ENCODE measurements around the gene ESRP2. TPM values are rescaled to one million over a fixed set of nuclear protein-coding genes. Genes with fewer than 3 reads are reported as not detected.

Gene ESRP2
- total and polyA plus RNA-seq, 2 donors, result 10.1 to 10.7 TPM

- peak in 6 of 9 donors; percentile 57 to 87 (median 68) for DNase-seq (ENCODE audit: low read depth in 6 of 9, low spot score in 9 of 9)
- Histone ChIP-seq H3K36me3 (ENCODE audit: control insufficient read depth in 2 of 2, insufficient read depth in 2 of 2, low read length in 1 of 2) (peaks cover 7 to 70% of the 10 kb centered on the region in 2 donors), H3K4me3 (ENCODE audit: low read length in 2 of 2) (peak overlapping the region in 1 of 2 donors; percentile 21), H3K27ac (ENCODE audit: low read depth in 1 of 2, low read length in 1 of 2) (peak overlapping the region; percentile 87 to 94), H3K9me3 (ENCODE audit: control insufficient read depth in 2 of 2, insufficient read depth in 1 of 2, low read length in 1 of 2) (no peaks in the 10 kb centered on the region), H3K27me3 (ENCODE audit: control insufficient read depth in 2 of 2, insufficient read depth in 1 of 2, low read length in 1 of 2) (no peaks in the 10 kb centered on the region), H3K4me1 (ENCODE audit: control insufficient read depth in 2 of 2, insufficient read depth in 2 of 2, low read length in 2 of 2) (peaks cover 44 to 77% of the 10 kb centered on the region in 2 donors)
- 43% methylated on average over 6 of the region's 6 CpGs for WGBS
Measured at GRCh38 chr16:68219725-68220351, 16.1 kb downstream of the ESRP2 start.

GRCh38 chr16:68217506-68217905 is 18.4 kb downstream of the ESRP2 start:
- Histone ChIP-seq H3K4me3 (ENCODE audit: low read length in 2 of 2) (no peak overlapping the region), H3K4me1 (ENCODE audit: control insufficient read depth in 2 of 2, insufficient read depth in 2 of 2, low read length in 2 of 2) (peaks cover 45 to 78% of the 10 kb centered on the region in 2 donors), H3K27me3 (ENCODE audit: control insufficient read depth in 2 of 2, insufficient read depth in 1 of 2, low read length in 1 of 2) (no peaks in the 10 kb centered on the region), H3K9me3 (ENCODE audit: control insufficient read depth in 2 of 2, insufficient read depth in 1 of 2, low read length in 1 of 2) (no peaks in the 10 kb centered on the region), H3K27ac (ENCODE audit: low read depth in 1 of 2, low read length in 1 of 2) (peak overlapping the region; percentile 69 to 76), H3K36me3 (ENCODE audit: control insufficient read depth in 2 of 2, insufficient read depth in 2 of 2, low read length in 1 of 2) (peaks cover 3 to 72% of the 10 kb centered on the region in 2 donors)
- WGBS, result 89% methylated on average over 4 of the region's 4 CpGs
- no peak for DNase-seq (ENCODE audit: low read depth in 6 of 9, low spot score in 9 of 9)

GRCh38 chr16:68216240-68216639 is 19.7 kb downstream of the ESRP2 start:
- no peaks in the 10 kb centered on the region for H3K27me3 ChIP-seq (ENCODE audit: control insufficient read depth in 2 of 2, insufficient read depth in 1 of 2, low read length in 1 of 2)
- peaks cover 44 to 75% of the 10 kb centered on the region in 2 donors for H3K4me1 ChIP-seq (ENCODE audit: control insufficient read depth in 2 of 2, insufficient read depth in 2 of 2, low read length in 2 of 2)
- H3K27ac ChIP-seq (ENCODE audit: low read depth in 1 of 2, low read length in 1 of 2), result peak overlapping the region in 1 of 2 donors; percentile 48
- peaks cover 3 to 67% of the 10 kb centered on the region in 2 donors for H3K36me3 ChIP-seq (ENCODE audit: control insufficient read depth in 2 of 2, insufficient read depth in 2 of 2, low read length in 1 of 2)
- no peaks in the 10 kb centered on the region for H3K9me3 ChIP-seq (ENCODE audit: control insufficient read depth in 2 of 2, insufficient read depth in 1 of 2, low read length in 1 of 2)
- WGBS, result 84% methylated on average over 3 of the region's 3 CpGs
- DNase-seq (ENCODE audit: low read depth in 6 of 9, low spot score in 9 of 9), result no peak
- H3K4me3 ChIP-seq (ENCODE audit: low read length in 2 of 2), result no peak overlapping the region

- Histone ChIP-seq H3K27me3 (ENCODE audit: control insufficient read depth in 2 of 2, insufficient read depth in 1 of 2, low read length in 1 of 2) (no peaks in the 10 kb centered on the region), H3K36me3 (ENCODE audit: control insufficient read depth in 2 of 2, insufficient read depth in 2 of 2, low read length in 1 of 2) (peaks cover 3 to 59% of the 10 kb centered on the region in 2 donors), H3K27ac (ENCODE audit: low read depth in 1 of 2, low read length in 1 of 2) (peak overlapping the region; percentile 2 to 46), H3K4me3 (ENCODE audit: low read length in 2 of 2) (no peak overlapping the region), H3K9me3 (ENCODE audit: control insufficient read depth in 2 of 2, insufficient read depth in 1 of 2, low read length in 1 of 2) (no peaks in the 10 kb centered on the region), H3K4me1 (ENCODE audit: control insufficient read depth in 2 of 2, insufficient read depth in 2 of 2, low read length in 2 of 2) (peaks cover 38 to 71% of the 10 kb centered on the region in 2 donors)
- WGBS, result 100% methylated on average over 1 of the region's 1 CpG
- no peak for DNase-seq (ENCODE audit: low read depth in 6 of 9, low spot score in 9 of 9)
Measured at GRCh38 chr16:68215302-68215701, 20.6 kb downstream of the ESRP2 start.

- DNase-seq (ENCODE audit: low read depth in 6 of 9, low spot score in 9 of 9), result no peak
- H3K36me3 ChIP-seq (ENCODE audit: control insufficient read depth in 2 of 2, insufficient read depth in 2 of 2, low read length in 1 of 2), result peaks cover 5 to 56% of the 10 kb centered on the region in 2 donors
- no peaks in the 10 kb centered on the region for H3K27me3 ChIP-seq (ENCODE audit: control insufficient read depth in 2 of 2, insufficient read depth in 1 of 2, low read length in 1 of 2)
- no peak overlapping the region for H3K4me3 ChIP-seq (ENCODE audit: low read length in 2 of 2)
- no peaks in the 10 kb centered on the region for H3K9me3 ChIP-seq (ENCODE audit: control insufficient read depth in 2 of 2, insufficient read depth in 1 of 2, low read length in 1 of 2)
- 95% methylated on average over 3 of the region's 3 CpGs for WGBS
- peak overlapping the region; percentile 54 to 59 for H3K27ac ChIP-seq (ENCODE audit: low read depth in 1 of 2, low read length in 1 of 2)
- H3K4me1 ChIP-seq (ENCODE audit: control insufficient read depth in 2 of 2, insufficient read depth in 2 of 2, low read length in 2 of 2), result peaks cover 35 to 70% of the 10 kb centered on the region in 2 donors
Measured at GRCh38 chr16:68214726-68215125, 21.2 kb downstream of the ESRP2 start.

- H3K36me3 ChIP-seq (ENCODE audit: control insufficient read depth in 2 of 2, insufficient read depth in 2 of 2, low read length in 1 of 2), result peaks cover 17 to 53% of the 10 kb centered on the region in 2 donors
- H3K4me1 ChIP-seq (ENCODE audit: control insufficient read depth in 2 of 2, insufficient read depth in 2 of 2, low read length in 2 of 2), result peaks cover 35 to 75% of the 10 kb centered on the region in 2 donors
- no peaks in the 10 kb centered on the region for H3K9me3 ChIP-seq (ENCODE audit: control insufficient read depth in 2 of 2, insufficient read depth in 1 of 2, low read length in 1 of 2)
- peak overlapping the region in 1 of 2 donors; percentile 96 for H3K27ac ChIP-seq (ENCODE audit: low read depth in 1 of 2, low read length in 1 of 2)
- no peak for DNase-seq (ENCODE audit: low read depth in 6 of 9, low spot score in 9 of 9)
- H3K4me3 ChIP-seq (ENCODE audit: low read length in 2 of 2), result no peak overlapping the region
- 94% methylated on average over 2 of the region's 2 CpGs for WGBS
- no peaks in the 10 kb centered on the region for H3K27me3 ChIP-seq (ENCODE audit: control insufficient read depth in 2 of 2, insufficient read depth in 1 of 2, low read length in 1 of 2)
Measured at GRCh38 chr16:68206245-68206644, 29.7 kb downstream of the ESRP2 start.

- H3K4me1 ChIP-seq (ENCODE audit: control insufficient read depth in 2 of 2, insufficient read depth in 2 of 2, low read length in 2 of 2), result peaks cover 41 to 73% of the 10 kb centered on the region in 2 donors
- DNase-seq (ENCODE audit: low read depth in 6 of 9, low spot score in 9 of 9), result peak; percentile 73 to 93 (median 86)
- peaks cover 4 to 39% of the 10 kb centered on the region in 2 donors for H3K36me3 ChIP-seq (ENCODE audit: control insufficient read depth in 2 of 2, insufficient read depth in 2 of 2, low read length in 1 of 2)
Measured at GRCh38 chr16:68202091-68202519, 33.8 kb downstream of the ESRP2 start.

GRCh38 chr16:68200088-68200783 is 35.7 kb downstream of the ESRP2 start:
- H3K27me3 ChIP-seq (ENCODE audit: control insufficient read depth in 2 of 2, insufficient read depth in 1 of 2, low read length in 1 of 2), result no peaks in the 10 kb centered on the region
- no peak overlapping the region for H3K4me3 ChIP-seq (ENCODE audit: low read length in 2 of 2)
- no peaks in the 10 kb centered on the region for H3K9me3 ChIP-seq (ENCODE audit: control insufficient read depth in 2 of 2, insufficient read depth in 1 of 2, low read length in 1 of 2)
- no peak for DNase-seq (ENCODE audit: low read depth in 6 of 9, low spot score in 9 of 9)
- peaks cover 4 to 40% of the 10 kb centered on the region in 2 donors for H3K36me3 ChIP-seq (ENCODE audit: control insufficient read depth in 2 of 2, insufficient read depth in 2 of 2, low read length in 1 of 2)
- peak overlapping the region; percentile 77 to 96 for H3K27ac ChIP-seq (ENCODE audit: low read depth in 1 of 2, low read length in 1 of 2)
- peaks cover 39 to 79% of the 10 kb centered on the region in 2 donors for H3K4me1 ChIP-seq (ENCODE audit: control insufficient read depth in 2 of 2, insufficient read depth in 2 of 2, low read length in 2 of 2)
- WGBS, result 73% methylated on average over 3 of the region's 3 CpGs

More at GRCh38 chr16:68202091-68202519, 33.8 kb downstream of the ESRP2 start:
- Histone ChIP-seq H3K27me3 (ENCODE audit: control insufficient read depth in 2 of 2, insufficient read depth in 1 of 2, low read length in 1 of 2) (no peaks in the 10 kb centered on the region), H3K27ac (ENCODE audit: low read depth in 1 of 2, low read length in 1 of 2) (peak overlapping the region; percentile 68 to 96), H3K9me3 (ENCODE audit: control insufficient read depth in 2 of 2, insufficient read depth in 1 of 2, low read length in 1 of 2) (no peaks in the 10 kb centered on the region), H3K4me3 (ENCODE audit: low read length in 2 of 2) (no peak overlapping the region)

GRCh38 chr16:68197250-68197649 is 38.7 kb downstream of the ESRP2 start:
- no peak overlapping the region for H3K4me3 ChIP-seq (ENCODE audit: low read length in 2 of 2)
- H3K36me3 ChIP-seq (ENCODE audit: control insufficient read depth in 2 of 2, insufficient read depth in 2 of 2, low read length in 1 of 2), result peaks cover 7 to 48% of the 10 kb centered on the region in 2 donors
- 98% methylated on average over 2 of the region's 2 CpGs for WGBS
- H3K27me3 ChIP-seq (ENCODE audit: control insufficient read depth in 2 of 2, insufficient read depth in 1 of 2, low read length in 1 of 2), result no peaks in the 10 kb centered on the region
- no peak for DNase-seq (ENCODE audit: low read depth in 6 of 9, low spot score in 9 of 9)
- peak overlapping the region in 1 of 2 donors; percentile 52 for H3K27ac ChIP-seq (ENCODE audit: low read depth in 1 of 2, low read length in 1 of 2)
- H3K4me1 ChIP-seq (ENCODE audit: control insufficient read depth in 2 of 2, insufficient read depth in 2 of 2, low read length in 2 of 2), result peaks cover 29 to 82% of the 10 kb centered on the region in 2 donors
- no peaks in the 10 kb centered on the region for H3K9me3 ChIP-seq (ENCODE audit: control insufficient read depth in 2 of 2, insufficient read depth in 1 of 2, low read length in 1 of 2)
